ENCODE measurements around the gene TTC7B.

The TTC7B gene

DNA sequence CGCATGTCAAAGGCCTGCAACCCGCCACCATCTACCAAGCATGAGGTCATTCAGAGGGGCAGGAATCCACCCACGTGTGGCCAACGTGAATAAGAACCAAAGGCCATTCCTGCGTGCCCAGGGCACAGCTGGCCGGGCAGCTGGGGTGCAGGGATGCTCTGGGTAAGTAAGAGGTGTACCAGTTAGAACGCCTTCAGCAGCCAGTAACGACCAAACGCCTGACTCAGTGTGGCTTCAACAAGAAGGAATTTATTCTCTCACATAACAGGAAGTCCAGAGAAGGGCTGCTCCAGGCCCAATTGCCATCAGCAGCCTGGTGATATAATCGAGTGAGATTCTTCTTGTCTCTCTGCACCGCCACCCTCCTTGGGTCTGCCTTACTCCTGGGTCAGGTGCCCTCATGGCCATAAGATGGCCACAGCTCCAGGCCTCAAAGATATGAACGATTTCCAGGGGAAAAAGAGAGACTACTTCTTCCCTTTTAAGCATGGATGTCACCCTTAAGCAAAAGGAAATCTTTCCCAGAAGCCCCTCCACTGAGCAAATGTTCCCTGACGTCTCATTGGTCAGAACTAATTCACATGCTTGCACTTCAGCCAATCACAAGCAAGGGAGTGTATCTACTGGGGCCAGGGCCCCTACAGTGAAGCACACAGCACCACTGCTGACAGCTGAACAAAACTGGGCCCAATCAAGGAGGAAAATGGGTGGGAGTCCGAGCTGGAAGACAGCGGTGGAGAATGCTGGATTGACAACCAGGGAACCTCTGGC, 7.3 kb downstream of the TTC7B start:
- H3K27ac ChIP-seq = no peak overlapping the region
- TF ChIP-seq CTCF (conservative IDR thresholded peaks at IDR 0.05) (no peak), ZFX (IDR thresholded peaks at IDR 0.05) (no peak)

- no peak for TF ChIP-seq CTCF (conservative IDR thresholded peaks at IDR 0.05)
- no peak for TF ChIP-seq ZFX (IDR thresholded peaks at IDR 0.05)
- no peak overlapping the region for H3K27ac ChIP-seq
Observed at GRCh38 chr14:90807060-90807459, 9.2 kb downstream of the TTC7B start.

- TF ChIP-seq CTCF (conservative IDR thresholded peaks at IDR 0.05) = no peak
- no peak for TF ChIP-seq ZFX (IDR thresholded peaks at IDR 0.05)
- H3K27ac ChIP-seq = no peak overlapping the region
Observed at GRCh38 chr14:90805662-90806540, 10.3 kb downstream of the TTC7B start.

DNA sequence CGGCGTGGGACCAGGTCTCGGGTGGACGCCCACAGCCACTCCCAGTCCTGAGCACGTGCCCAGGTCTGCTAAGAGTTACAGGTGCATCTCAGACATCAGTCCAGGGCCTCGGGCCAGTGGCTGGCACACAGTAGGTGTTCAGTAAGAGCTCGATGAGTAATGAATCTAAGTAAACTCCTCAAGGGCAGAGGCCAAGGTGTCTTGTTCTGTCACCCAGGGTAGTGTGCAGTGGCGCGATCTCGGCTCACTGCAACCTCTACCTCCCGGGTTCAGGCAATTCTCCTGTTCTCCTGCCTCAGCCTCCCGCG, 11.2 kb downstream of the TTC7B start:
- H3K27ac ChIP-seq = no peak overlapping the region
- TF ChIP-seq CTCF (conservative IDR thresholded peaks at IDR 0.05) = no peak
- no peak for TF ChIP-seq ZFX (IDR thresholded peaks at IDR 0.05)

- TF ChIP-seq ZFX (IDR thresholded peaks at IDR 0.05) = no peak
- TF ChIP-seq CTCF (conservative IDR thresholded peaks at IDR 0.05) = no peak
- H3K27ac ChIP-seq = no peak overlapping the region
Observed at GRCh38 chr14:90804292-90805083, 11.7 kb downstream of the TTC7B start.

DNA sequence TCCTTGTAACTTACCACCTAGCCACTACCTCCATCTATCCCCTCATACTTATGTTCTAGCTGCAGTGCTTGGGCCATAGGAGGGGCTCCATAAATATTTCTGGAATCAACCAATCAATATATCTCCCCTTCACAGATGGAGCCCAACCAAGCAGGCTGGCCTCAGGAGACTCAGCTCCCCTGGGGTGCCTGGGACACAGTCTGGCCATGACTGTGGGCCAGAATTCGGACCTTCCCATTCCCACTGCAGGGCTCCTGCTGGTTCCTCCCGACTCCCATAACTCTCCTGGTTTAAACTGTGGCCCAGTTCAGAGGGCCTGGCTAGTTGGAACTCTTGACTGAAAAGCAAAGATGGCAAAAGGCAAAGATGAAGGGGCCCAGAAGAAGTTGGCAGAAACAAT, 13.0 kb downstream of the TTC7B start:
- H3K27ac ChIP-seq = no peak overlapping the region
- TF ChIP-seq ZFX (IDR thresholded peaks at IDR 0.05) (no peak), CTCF (conservative IDR thresholded peaks at IDR 0.05) (no peak)

Data from C4-2B (cell line).